Endodermal cell (in vitro differentiated cells): ENCODE measurements around the gene LRRIQ4. TPM values are rescaled to one million over a fixed set of nuclear protein-coding genes. Genes with fewer than 3 reads are reported as not detected.

Source experiments
- DNase-seq: peaks from one replicate; pipeline ENCODE4 v3.0.0-alpha.2; 2017
- H3K27ac ChIP-seq: 2 replicates; pipeline ENCODE4 v1.5.1; 2013; ENCODE audit warnings: mild to moderate bottlenecking, low read depth, low read length, moderate library complexity
- H3K27me3 ChIP-seq: 2 replicates; pipeline ENCODE4 v1.6.1; 2013; ENCODE audit warnings: mild to moderate bottlenecking, low read length, moderate library complexity; ENCODE audit not compliant: insufficient read depth, control insufficient read depth, poor library complexity, severe bottlenecking
- H3K36me3 ChIP-seq: 2 replicates; pipeline ENCODE4 v1.7.0; 2013; ENCODE audit warnings: mild to moderate bottlenecking, low read length, moderate library complexity; ENCODE audit not compliant: control insufficient read depth, insufficient read depth
- H3K4me1 ChIP-seq: one replicate; pipeline ENCODE4 v1.7.0; 2013; ENCODE audit warnings: low read length; ENCODE audit not compliant: control insufficient read depth, insufficient read depth
- H3K4me3 ChIP-seq: 2 replicates; pipeline ENCODE4 v1.5.1; 2013; ENCODE audit warnings: mild to moderate bottlenecking, low read length, moderate library complexity
- H3K9ac ChIP-seq: 2 replicates; pipeline ENCODE4 v1.6.1; 2013; ENCODE audit warnings: mild to moderate bottlenecking, low read length, moderate library complexity; ENCODE audit not compliant: poor library complexity, severe bottlenecking; ENCODE audit errors: extremely low read depth
- H3K9me3 ChIP-seq: 2 replicates; pipeline ENCODE4 v1.6.1; 2013; ENCODE audit warnings: mild to moderate bottlenecking, low read length, moderate library complexity; ENCODE audit not compliant: control insufficient read depth
- H3K27ac Mint-ChIP-seq: 2 replicates; pipeline ENCODE4 v1.8.0; 2020; ENCODE audit warnings: mixed read lengths
- H3K27me3 Mint-ChIP-seq: 2 replicates; pipeline ENCODE4 v1.8.0; 2021; ENCODE audit warnings: mild to moderate bottlenecking, mixed read lengths; ENCODE audit not compliant: insufficient read depth
- H3K36me3 Mint-ChIP-seq: 2 replicates; pipeline ENCODE4 v1.8.0; 2020; ENCODE audit warnings: low read depth, mixed read lengths
- H3K4me1 Mint-ChIP-seq: 2 replicates; pipeline ENCODE4 v1.8.0; 2020; ENCODE audit warnings: mixed read lengths
- H3K4me3 Mint-ChIP-seq: 2 replicates; pipeline ENCODE4 v1.8.0; 2020; ENCODE audit warnings: mild to moderate bottlenecking, moderate library complexity, mixed read lengths
- H3K9me3 Mint-ChIP-seq: 2 replicates; pipeline ENCODE4 v1.8.0; 2020; ENCODE audit warnings: mild to moderate bottlenecking, mixed read lengths
- CTCF ChIP-seq: fragments of 200-600 bp; sonication (generic); conservative IDR thresholded peaks from 2 replicates; pipeline ENCODE4 v1.5.0; 2021; ENCODE audit warnings: antibody characterized with exemption, mild to moderate bottlenecking
- WGBS, 2 experiments: methylation state at CpG; one replicate each; pipeline versions ENCODE4 v1.1.5 to v1.1.7; 2013; ENCODE audit warnings: missing lambda C conversion rate in 2 of 2, mixed read lengths in 1 of 2; ENCODE audit not compliant: insufficient coverage in 1 of 2, insufficient read length in 1 of 2; 5-methylcytosine and 5-hydroxymethylcytosine counted together
- total RNA-seq, 2 donors: library from RNA; stranded (reverse); fragmentation: NEBNext Ultra II Directional in 1 of 2; extraction: Animal tissue kit (Norgen Biotek cat#: 25700) in 1 of 2; gene quantifications; 2 replicates in 1 of 2; 3 replicates in 1 of 2; pipeline ENCODE4 v1.2.1, GENCODE V29; 2021

Gene LRRIQ4
- total RNA-seq, 2 donors from 2014 or later = not detected

GRCh38 chr3:169792359-169792758 lies 20.3 kb upstream of the LRRIQ4 start:
- Mint-ChIP-seq H3K4me1 (no peaks in the 10 kb centered on the region), H3K4me3 (no peak overlapping the region), H3K36me3 (peaks cover 24% of the 10 kb centered on the region), H3K9me3 (no peaks in the 10 kb centered on the region), H3K27me3 (no peaks in the 10 kb centered on the region), H3K27ac (no peak overlapping the region)
- no peak for DNase-seq
- WGBS, 2 experiments = 93 to 100% methylated on average over 1 of the region's 1 CpG
- TF ChIP-seq CTCF = no peak
- Histone ChIP-seq H3K4me1 (no peaks in the 10 kb centered on the region), H3K36me3 (peaks cover 37% of the 10 kb centered on the region), H3K9ac (no peak overlapping the region), H3K4me3 (no peak overlapping the region), H3K9me3 (no peaks in the 10 kb centered on the region), H3K27ac (no peak overlapping the region), H3K27me3 (no peaks in the 10 kb centered on the region)

GRCh38 chr3:169804681-169805080 lies 8.0 kb upstream of the LRRIQ4 start:
- Mint-ChIP-seq H3K36me3 (peaks cover 25% of the 10 kb centered on the region), H3K9me3 (no peaks in the 10 kb centered on the region), H3K27me3 (no peaks in the 10 kb centered on the region), H3K4me3 (no peak overlapping the region), H3K4me1 (peaks cover 4% of the 10 kb centered on the region), H3K27ac (no peak overlapping the region)
- Histone ChIP-seq H3K36me3 (no peaks in the 10 kb centered on the region), H3K27me3 (no peaks in the 10 kb centered on the region), H3K4me1 (no peaks in the 10 kb centered on the region), H3K27ac (no peak overlapping the region), H3K9ac (no peak overlapping the region), H3K4me3 (no peak overlapping the region), H3K9me3 (no peaks in the 10 kb centered on the region)
- no peak for TF ChIP-seq CTCF
- no peak for DNase-seq
- 94% methylated on average over 3 of the region's 3 CpGs; no CpG with 5 or more reads in 1 of the 2 experiments for WGBS, 2 experiments

DNA sequence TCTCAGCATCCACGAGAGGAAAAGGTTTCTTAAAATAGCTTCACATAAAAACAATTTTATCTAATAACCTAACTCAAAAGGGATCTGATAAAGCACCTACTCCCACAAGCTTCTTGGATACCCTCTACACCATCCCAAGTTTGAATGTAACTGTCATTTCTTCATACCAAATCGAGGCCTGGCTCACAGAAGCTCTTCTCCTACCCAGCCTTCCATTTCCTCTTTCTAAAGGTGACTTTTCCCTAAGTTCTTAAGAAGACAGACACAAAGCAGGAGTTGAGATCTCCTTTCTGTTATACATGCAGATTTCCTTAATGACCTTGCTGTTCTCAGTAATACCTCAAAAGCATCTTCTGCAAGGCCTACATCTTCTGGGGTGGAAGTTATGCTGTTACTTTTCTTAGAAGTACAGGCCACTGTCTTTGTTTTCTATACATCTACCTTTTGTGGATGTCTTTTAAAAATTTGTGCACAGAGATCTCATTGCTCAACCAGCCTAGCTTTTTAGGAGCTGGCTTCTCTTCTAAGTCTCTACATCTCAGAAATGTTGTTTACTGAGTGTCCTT lies 3.4 kb upstream of the LRRIQ4 start:
- H3K4me3 Mint-ChIP-seq = no peak overlapping the region

More for the DNA sequence above, 3.4 kb upstream of the LRRIQ4 start:
- no peaks in the 10 kb centered on the region for H3K4me1 ChIP-seq
- no peaks in the 10 kb centered on the region for H3K27me3 ChIP-seq
- Mint-ChIP-seq H3K27me3 (peaks cover 5% of the 10 kb centered on the region), H3K36me3 (peaks cover 10% of the 10 kb centered on the region), H3K27ac (peak overlapping the region; percentile 2), H3K9me3 (peaks cover 2% of the 10 kb centered on the region), H3K4me1 (peaks cover 17% of the 10 kb centered on the region)
- no peaks in the 10 kb centered on the region for H3K36me3 ChIP-seq
- H3K9ac ChIP-seq = no peak overlapping the region
- 86 to 91% methylated on average over 1 to 2 of the region's 2 CpGs for WGBS, 2 experiments
- no peaks in the 10 kb centered on the region for H3K9me3 ChIP-seq
- no peak for TF ChIP-seq CTCF
- no peak overlapping the region for H3K4me3 ChIP-seq
- H3K27ac ChIP-seq = no peak overlapping the region
- DNase-seq = no peak
